Glutamatergic neuron (in vitro differentiated cells): ENCODE data around the gene GSG1L2. TPM values are rescaled to one million over a fixed set of nuclear protein-coding genes. Genes with fewer than 3 reads are reported as not detected.

Experiments
- DNase-seq: peaks from one replicate; pipeline ENCODE4 v3.0.0; 2022
- H3K27ac Mint-ChIP-seq: one replicate; pipeline ENCODE4 v1.8.0; 2020; ENCODE audit warnings: mild to moderate bottlenecking, mixed read lengths, inconsistent platforms; ENCODE audit not compliant: unreplicated experiment
- H3K27me3 Mint-ChIP-seq: one replicate; pipeline ENCODE4 v1.8.0; 2020; ENCODE audit warnings: mild to moderate bottlenecking, moderate library complexity, mixed read lengths, inconsistent platforms; ENCODE audit not compliant: unreplicated experiment
- H3K36me3 Mint-ChIP-seq: one replicate; pipeline ENCODE4 v1.8.0; 2020; ENCODE audit warnings: mild to moderate bottlenecking, mixed read lengths, inconsistent platforms; ENCODE audit not compliant: unreplicated experiment
- H3K4me1 Mint-ChIP-seq: one replicate; pipeline ENCODE4 v1.8.0; 2020; ENCODE audit warnings: mild to moderate bottlenecking, low read depth, mixed read lengths, inconsistent platforms; ENCODE audit not compliant: unreplicated experiment
- H3K4me3 Mint-ChIP-seq: one replicate; pipeline ENCODE4 v1.8.0; 2020; ENCODE audit warnings: mild to moderate bottlenecking, mixed read lengths, inconsistent platforms; ENCODE audit not compliant: unreplicated experiment
- H3K9me3 Mint-ChIP-seq: one replicate; pipeline ENCODE4 v1.8.0; 2020; ENCODE audit warnings: mild to moderate bottlenecking, moderate library complexity, mixed read lengths, inconsistent platforms; ENCODE audit not compliant: unreplicated experiment
- CTCF ChIP-seq: fragments of 200-600 bp; sonication (generic); IDR thresholded peaks from one replicate; pipeline ENCODE4 v1.5.0; 2021; ENCODE audit not compliant: partially characterized antibody, unreplicated experiment
- total RNA-seq: library from RNA; stranded (reverse); fragmentation: NEBNext Ultra II Directional; extraction: Animal tissue kit (Norgen Biotek cat#: 25700); gene quantifications from one replicate; pipeline ENCODE4 v1.2.1, GENCODE V29; 2021; ENCODE audit not compliant: unreplicated experiment

The GSG1L2 gene
- total RNA-seq, 1 donor from 2014 or later, result not detected

GRCh38 chr17:9828296-9829295, 6.7 kb upstream of the GSG1L2 start:
- Mint-ChIP-seq H3K27ac (no peak overlapping the region), H3K4me3 (no peak overlapping the region), H3K27me3 (no peaks in the 10 kb centered on the region), H3K9me3 (no peaks in the 10 kb centered on the region), H3K36me3 (no peaks in the 10 kb centered on the region), H3K4me1 (no peaks in the 10 kb centered on the region)
- no peak for TF ChIP-seq CTCF
- DNase-seq, result no peak

- H3K27me3 Mint-ChIP-seq, result peaks cover 3% of the 10 kb centered on the region
- no peak within 1 kb of the TSS for H3K27ac Mint-ChIP-seq
- no peak within 1 kb of the TSS for H3K4me3 Mint-ChIP-seq
- no peak for DNase-seq
- no peak for TF ChIP-seq CTCF
- no peaks in the 10 kb centered on the region for H3K36me3 Mint-ChIP-seq
- H3K4me1 Mint-ChIP-seq, result no peaks in the 10 kb centered on the region
- H3K9me3 Mint-ChIP-seq, result peaks cover 4% of the 10 kb centered on the region
Measured at GRCh38 chr17:9825641-9826150, 3.8 kb upstream of the GSG1L2 start, which contains the start of gene GLP2R. Gene GLP2R, plus strand, starts transcription at chr17:9825924. Its CDS starts 140 bp downstream, at chr17:9826064.

- H3K4me1 Mint-ChIP-seq, result no peaks in the 10 kb centered on the region
- no peak for DNase-seq
- TF ChIP-seq CTCF, result no peak
Measured at GRCh38 chr17:9824797-9825338, 3.0 kb upstream of the GSG1L2 start.

GRCh38 chr17:9824094-9824493, 2.2 kb upstream of the GSG1L2 start:
- H3K4me1 Mint-ChIP-seq, result no peaks in the 10 kb centered on the region
- peaks cover 3% of the 10 kb centered on the region for H3K27me3 Mint-ChIP-seq
- no peak for DNase-seq
- peaks cover 4% of the 10 kb centered on the region for H3K9me3 Mint-ChIP-seq
- no peak overlapping the region for H3K4me3 Mint-ChIP-seq
- no peak for TF ChIP-seq CTCF
- no peak overlapping the region for H3K27ac Mint-ChIP-seq
- no peaks in the 10 kb centered on the region for H3K36me3 Mint-ChIP-seq

More at GRCh38 chr17:9824797-9825338, 3.0 kb upstream of the GSG1L2 start:
- Mint-ChIP-seq H3K27me3 (peaks cover 3% of the 10 kb centered on the region), H3K9me3 (peaks cover 4% of the 10 kb centered on the region), H3K36me3 (no peaks in the 10 kb centered on the region), H3K27ac (no peak overlapping the region), H3K4me3 (no peak overlapping the region)
